Caco-2 (cell line): ENCODE measurements around the gene PPFIA4. TPM values are rescaled to one million over a fixed set of nuclear protein-coding genes. Genes with fewer than 3 reads are reported as not detected.
A peak's percentile ranks its signal among the peaks of the same experiment; 100 is the strongest.

ENCODE experiments used
- BruUV-seq: library from RNA; stranded (reverse); fragments of 400-500 nt; replicated peaks from 2 replicates; lab custom pipeline; 2021; lab: Mats Ljungman, UMichigan
- CTCF ChIA-PET: fragments of 300-600 bp; sonication (Branson Sonifier 250); formaldehyde crosslinking; loops from one replicate; lab custom pipeline; 2022; ENCODE audit warnings: antibody characterized with exemption; lab: Charles Lee
- POLR2A ChIA-PET: fragments of 300-600 bp; sonication (Branson Sonifier 250); formaldehyde crosslinking; loops from one replicate; lab custom pipeline; 2022; ENCODE audit warnings: antibody characterized with exemption; lab: Charles Lee
- DNase-seq, 2 experiments: peaks; one replicate each; pipeline versions ENCODE4 v3.0.0 to v3.0.0-alpha.2; 2020 to 2022
- H3K27me3 ChIP-seq: replicated peaks from 2 replicates; pipeline ENCODE4 v1.6.0; 2011; ENCODE audit warnings: low read length; ENCODE audit not compliant: control insufficient read depth, insufficient read depth
- H3K36me3 ChIP-seq: 2 replicates; pipeline ENCODE4 v1.5.1; 2011; ENCODE audit warnings: low read length; ENCODE audit not compliant: control insufficient read depth, insufficient read depth
- H3K4me1 ChIP-seq: fragments of 250-450 bp; sonication (Bioruptor Pico); 2 replicates; pipeline ENCODE4 v1.5.1; 2020; ENCODE audit warnings: mild to moderate bottlenecking
- H3K4me3 ChIP-seq: 2 replicates; pipeline ENCODE4 v1.5.1; 2011; ENCODE audit warnings: low read depth, mild to moderate bottlenecking, control low read depth, low read length
- H3K9me3 ChIP-seq: fragments of 250-450 bp; sonication (Bioruptor Pico); 2 replicates; pipeline ENCODE4 v1.5.1; 2020; ENCODE audit warnings: mild to moderate bottlenecking, moderate library complexity
- H3K27ac Mint-ChIP-seq: one replicate; pipeline ENCODE4 v1.8.0; 2022; ENCODE audit warnings: mixed read lengths; ENCODE audit not compliant: unreplicated experiment
- H3K27me3 Mint-ChIP-seq: one replicate; pipeline ENCODE4 v1.8.0; 2022; ENCODE audit warnings: mixed read lengths; ENCODE audit not compliant: insufficient read depth, unreplicated experiment
- H3K36me3 Mint-ChIP-seq: one replicate; pipeline ENCODE4 v1.8.0; 2022; ENCODE audit warnings: mild to moderate bottlenecking, mixed read lengths; ENCODE audit not compliant: insufficient read depth, unreplicated experiment
- H3K4me1 Mint-ChIP-seq: one replicate; pipeline ENCODE4 v1.8.0; 2022; ENCODE audit warnings: low read depth, mixed read lengths; ENCODE audit not compliant: unreplicated experiment
- H3K4me3 Mint-ChIP-seq: one replicate; pipeline ENCODE4 v1.8.0; 2022; ENCODE audit warnings: mild to moderate bottlenecking, moderate library complexity, mixed read lengths; ENCODE audit not compliant: unreplicated experiment
- H3K9me3 Mint-ChIP-seq: one replicate; pipeline ENCODE4 v1.8.0; 2022; ENCODE audit warnings: mixed read lengths; ENCODE audit not compliant: unreplicated experiment
- intact Hi-C: fragments of 100-400 bp; cut with micrococcal nuclease; formaldehyde crosslinking; loops from one replicate; pipeline ENCODE4 v1.10.0; 2022; ENCODE audit not compliant: unreplicated experiment
- total RNA-seq: library from RNA; stranded (reverse); gene quantifications from 2 replicates; pipeline ENCODE4 v1.2.3, GENCODE V29; 2022
- TF ChIP-seq, protein P1 (sequence below), 2 experiments: fragments of 200-600 bp in 1 of 2; IDR thresholded peaks; 1 replicate in 1 of 2; 2 replicates in 1 of 2; pipeline versions ENCODE4 v1.5.1 to v1.8.0; 2011 to 2022; ENCODE audit warnings: antibody characterized with exemption in 1 of 2, control low read depth in 1 of 2, inconsistent platforms in 1 of 2, low read depth in 1 of 2, low read length in 1 of 2, mild to moderate bottlenecking in 1 of 2, moderate library complexity in 1 of 2; ENCODE audit not compliant: insufficient read depth in 1 of 2, severe bottlenecking in 1 of 2, unreplicated experiment in 1 of 2

PPFIA4 gene
- total RNA-seq, 1 experiment from 2014 or later: 9.4 TPM

DNA sequence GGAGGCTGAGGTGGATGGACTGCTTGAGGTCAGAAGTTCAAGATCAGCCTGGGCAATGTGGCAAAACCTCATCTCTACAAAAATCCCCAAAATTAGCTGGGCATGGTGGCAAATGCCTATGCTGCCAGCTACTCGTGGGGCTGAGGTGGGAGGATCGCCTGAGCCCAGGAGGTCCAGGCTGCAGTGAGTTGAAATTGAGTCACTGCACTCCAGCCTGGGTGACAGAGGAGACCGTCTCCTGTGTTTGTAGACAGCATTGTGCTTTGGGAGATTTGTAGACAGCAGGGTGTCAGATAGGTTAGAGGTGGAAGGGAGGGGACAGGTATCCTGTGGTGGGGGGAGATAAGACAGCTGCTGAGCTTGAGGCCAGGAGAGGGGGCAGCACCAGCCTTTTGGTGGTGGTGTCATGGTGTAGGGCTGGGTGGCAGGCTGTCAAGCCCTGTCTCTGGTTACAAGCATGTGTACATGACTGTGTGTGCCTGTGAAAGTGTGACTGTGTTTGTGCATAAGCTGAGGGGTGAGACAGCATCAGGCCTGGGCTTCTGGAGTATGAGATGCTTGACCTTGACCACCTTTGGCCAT is 15.2 kb downstream of the PPFIA4 start:
- intact Hi-C loops: no loop called here
- CTCF ChIA-PET: interaction anchor here (0.7 to 3.5 kb wide), 4 partner anchors 13 to 228 kb away, joined by 3 to 90 read pairs (median 32); no protein-coding TSS in a partner anchor

DNA sequence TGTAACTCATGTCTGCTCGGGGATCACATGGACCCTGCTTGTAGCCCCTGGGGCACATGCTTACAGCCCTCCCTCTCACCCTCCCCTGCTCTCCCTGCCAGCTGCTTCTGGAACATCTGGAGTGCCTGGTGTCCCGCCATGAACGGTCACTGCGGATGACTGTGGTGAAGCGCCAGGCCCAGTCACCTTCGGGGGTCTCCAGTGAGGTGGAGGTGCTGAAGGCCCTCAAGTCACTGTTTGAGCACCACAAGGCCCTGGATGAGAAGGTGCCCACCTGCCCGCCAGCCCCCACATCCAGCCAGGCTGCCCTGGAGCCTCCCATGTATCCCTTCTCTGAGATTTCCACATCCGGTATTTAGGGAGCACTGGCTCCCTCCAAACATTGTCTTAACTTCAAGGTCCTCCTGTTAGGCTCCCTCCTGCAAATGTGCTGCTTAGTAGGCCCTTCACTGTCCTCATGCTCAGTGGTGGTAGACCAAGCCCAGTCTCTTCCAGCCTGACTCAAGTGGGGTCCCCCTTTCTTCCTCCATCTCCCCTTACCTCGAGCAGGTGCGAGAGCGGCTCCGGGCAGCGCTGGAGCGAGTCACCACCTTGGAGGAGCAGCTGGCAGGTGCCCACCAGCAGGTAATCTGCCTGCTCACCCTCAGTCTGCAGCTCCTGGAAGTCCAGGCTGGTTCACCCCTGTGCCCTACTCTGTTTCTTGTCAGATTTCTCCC is 17.7 kb downstream of the PPFIA4 start:
- Histone ChIP-seq H3K9me3 (no peaks in the 10 kb centered on the region), H3K4me3 (no peak overlapping the region), H3K4me1 (peaks cover 8% of the 10 kb centered on the region; the same call in 1 of the 2 replicates), H3K27me3 (no peaks in the 10 kb centered on the region), H3K36me3 (no peaks in the 10 kb centered on the region)
- DNase-seq: no peak
- Mint-ChIP-seq H3K9me3 (no peaks in the 10 kb centered on the region), H3K4me1 (peaks cover 20% of the 10 kb centered on the region), H3K36me3 (peaks cover 5% of the 10 kb centered on the region), H3K27ac (peak overlapping the region; percentile 12), H3K4me3 (no peak overlapping the region), H3K27me3 (no peaks in the 10 kb centered on the region)
- intact Hi-C loops: no loop called here
- POLR2A ChIA-PET: no interaction called here
- CTCF ChIA-PET: no interaction called here
- TF ChIP-seq, protein P1, sequence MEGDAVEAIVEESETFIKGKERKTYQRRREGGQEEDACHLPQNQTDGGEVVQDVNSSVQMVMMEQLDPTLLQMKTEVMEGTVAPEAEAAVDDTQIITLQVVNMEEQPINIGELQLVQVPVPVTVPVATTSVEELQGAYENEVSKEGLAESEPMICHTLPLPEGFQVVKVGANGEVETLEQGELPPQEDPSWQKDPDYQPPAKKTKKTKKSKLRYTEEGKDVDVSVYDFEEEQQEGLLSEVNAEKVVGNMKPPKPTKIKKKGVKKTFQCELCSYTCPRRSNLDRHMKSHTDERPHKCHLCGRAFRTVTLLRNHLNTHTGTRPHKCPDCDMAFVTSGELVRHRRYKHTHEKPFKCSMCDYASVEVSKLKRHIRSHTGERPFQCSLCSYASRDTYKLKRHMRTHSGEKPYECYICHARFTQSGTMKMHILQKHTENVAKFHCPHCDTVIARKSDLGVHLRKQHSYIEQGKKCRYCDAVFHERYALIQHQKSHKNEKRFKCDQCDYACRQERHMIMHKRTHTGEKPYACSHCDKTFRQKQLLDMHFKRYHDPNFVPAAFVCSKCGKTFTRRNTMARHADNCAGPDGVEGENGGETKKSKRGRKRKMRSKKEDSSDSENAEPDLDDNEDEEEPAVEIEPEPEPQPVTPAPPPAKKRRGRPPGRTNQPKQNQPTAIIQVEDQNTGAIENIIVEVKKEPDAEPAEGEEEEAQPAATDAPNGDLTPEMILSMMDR (IDR thresholded peaks at IDR 0.05; ENCODE audit: insufficient read depth in 1 of 2, low read depth in 1 of 2, low read length in 1 of 2, severe bottlenecking in 1 of 2, unreplicated experiment in 1 of 2): no peak
- BruUV-seq: no TSS peak

More for the DNA sequence above, 15.2 kb downstream of the PPFIA4 start:
- peaks cover 5% of the 10 kb centered on the region for H3K36me3 Mint-ChIP-seq
- Histone ChIP-seq H3K27me3 (no peaks in the 10 kb centered on the region), H3K9me3 (no peaks in the 10 kb centered on the region), H3K36me3 (no peaks in the 10 kb centered on the region), H3K4me3 (no peak overlapping the region), H3K4me1 (peaks cover 8% of the 10 kb centered on the region; the same call in 1 of the 2 replicates)
- H3K27me3 Mint-ChIP-seq: no peaks in the 10 kb centered on the region
- peaks cover 21% of the 10 kb centered on the region for H3K4me1 Mint-ChIP-seq
- peak overlapping the region; percentile 50 for H3K27ac Mint-ChIP-seq
- DNase-seq: no peak
- POLR2A ChIA-PET: no interaction called here
- BruUV-seq: no TSS peak
- no peaks in the 10 kb centered on the region for H3K9me3 Mint-ChIP-seq
- no peak overlapping the region for H3K4me3 Mint-ChIP-seq
- TF ChIP-seq, protein P1 (IDR thresholded peaks at IDR 0.05; ENCODE audit: insufficient read depth in 1 of 2, low read depth in 1 of 2, low read length in 1 of 2, severe bottlenecking in 1 of 2, unreplicated experiment in 1 of 2): no peak

GRCh38 chr1:203044546-203045250 is 18.4 kb downstream of the PPFIA4 start:
- DNase-seq: no peak
- H3K27ac Mint-ChIP-seq: peak overlapping the region; percentile 18
- POLR2A ChIA-PET: no interaction called here

More at GRCh38 chr1:203044546-203045250, 18.4 kb downstream of the PPFIA4 start:
- intact Hi-C loops: no loop called here
- no peak overlapping the region for H3K4me3 ChIP-seq
- H3K4me1 ChIP-seq: peaks cover 8% of the 10 kb centered on the region; the same call in 1 of the 2 replicates
- Mint-ChIP-seq H3K9me3 (no peaks in the 10 kb centered on the region), H3K27me3 (no peaks in the 10 kb centered on the region), H3K4me1 (peaks cover 13% of the 10 kb centered on the region), H3K36me3 (no peaks in the 10 kb centered on the region), H3K4me3 (no peak overlapping the region)
- H3K9me3 ChIP-seq: no peaks in the 10 kb centered on the region
- no peaks in the 10 kb centered on the region for H3K36me3 ChIP-seq
- BruUV-seq: no TSS peak
- H3K27me3 ChIP-seq: no peaks in the 10 kb centered on the region
- CTCF ChIA-PET: no interaction called here
- TF ChIP-seq, protein P1 (IDR thresholded peaks at IDR 0.05; ENCODE audit: insufficient read depth in 1 of 2, low read depth in 1 of 2, low read length in 1 of 2, severe bottlenecking in 1 of 2, unreplicated experiment in 1 of 2): no peak
